Activated T-helper 2 cell treated with anti-CD3 and anti-CD28 coated beads, Interferon-gamma antibody, Interleukin-2, Interleukin-4, amounts not matched to agents 10 μg/mL and 5 μg/mL and 100 μg/mL, durations not matched to agents 14 hours and 24 hours and 36 hours (primary cell): ENCODE measurements around the gene UNK. TPM values are rescaled to one million over a fixed set of nuclear protein-coding genes. Genes with fewer than 3 reads are reported as not detected.
"Not testable (repeated sequence)": the region's sequence is repeated elsewhere in the genome, so short reads cannot be mapped to it uniquely, and the experiment has no call there.

ENCODE experiments used
- DNase-seq: peaks from one replicate; pipeline ENCODE4 v3.0.0; 2021; ENCODE audit warnings: low spot score
- H3K27ac Mint-ChIP-seq: one replicate; pipeline ENCODE4 v1.8.0; 2021; ENCODE audit warnings: mixed read lengths
- H3K27me3 Mint-ChIP-seq: one replicate; pipeline ENCODE4 v1.8.0; 2021; ENCODE audit warnings: low read depth, mixed read lengths
- H3K36me3 Mint-ChIP-seq: one replicate; pipeline ENCODE4 v1.8.0; 2021; ENCODE audit warnings: low read depth, mixed read lengths
- H3K4me1 Mint-ChIP-seq: one replicate; pipeline ENCODE4 v1.8.0; 2021; ENCODE audit warnings: low read depth, mixed read lengths
- H3K4me3 Mint-ChIP-seq: one replicate; pipeline ENCODE4 v1.8.0; 2021; ENCODE audit warnings: low read depth, mild to moderate bottlenecking, moderate library complexity, mixed read lengths
- H3K9me3 Mint-ChIP-seq: one replicate; pipeline ENCODE4 v1.8.0; 2021; ENCODE audit warnings: mixed read lengths
- intact Hi-C: fragments of 100-400 bp; cut with micrococcal nuclease; formaldehyde crosslinking; loops from one replicate; pipeline ENCODE4 v1.15.1; 2023
- total RNA-seq: library from RNA; stranded (reverse); gene quantifications from 2 replicates; pipeline ENCODE4 v1.2.3, GENCODE V29; 2022

Gene UNK
- total RNA-seq, 1 donor from 2014 or later: 26.8 TPM

- Mint-ChIP-seq H3K36me3 (peaks cover 29% of the 10 kb centered on the region), H3K4me1 (peaks cover 20% of the 10 kb centered on the region)
- DNase-seq, H3K9me3 Mint-ChIP-seq, H3K27ac Mint-ChIP-seq, H3K27me3 Mint-ChIP-seq, H3K4me3 Mint-ChIP-seq, intact Hi-C loops: not testable (repeated sequence)
Measured at GRCh38 chr17:75851693-75851991, 67.0 kb downstream of the UNK start.

- Mint-ChIP-seq H3K4me1 (peaks cover 21% of the 10 kb centered on the region), H3K27ac (no peak overlapping the region), H3K4me3 (peak overlapping the region; percentile 47), H3K9me3 (no peaks in the 10 kb centered on the region), H3K27me3 (no peaks in the 10 kb centered on the region), H3K36me3 (peaks cover 18% of the 10 kb centered on the region)
- no peak for DNase-seq
- intact Hi-C loops: no loop called here
Measured at GRCh38 chr17:75853433-75853832, 68.8 kb downstream of the UNK start.

GRCh38 chr17:75854101-75854748 is 69.6 kb downstream of the UNK start:
- Mint-ChIP-seq H3K4me3 (no peak overlapping the region), H3K36me3 (peaks cover 17% of the 10 kb centered on the region), H3K27ac (no peak overlapping the region), H3K4me1 (peaks cover 26% of the 10 kb centered on the region), H3K9me3 (no peaks in the 10 kb centered on the region), H3K27me3 (no peaks in the 10 kb centered on the region)
- intact Hi-C loops: loop anchor here (2.0 kb wide), 2 partner anchors 27 to 51 kb away; partner anchors contain the start of gene MRPL38
- DNase-seq: no peak

- Mint-ChIP-seq H3K4me3 (no peak overlapping the region), H3K27ac (no peak overlapping the region), H3K9me3 (no peaks in the 10 kb centered on the region), H3K27me3 (no peaks in the 10 kb centered on the region), H3K36me3 (peaks cover 10% of the 10 kb centered on the region), H3K4me1 (peaks cover 26% of the 10 kb centered on the region)
- intact Hi-C loops: loop anchor here (1.0 to 2.0 kb wide), 6 partner anchors 9 to 76 kb away; partner anchors contain the start of genes MRPL38, UNC13D and UNK
- DNase-seq: no peak
Measured at GRCh38 chr17:75854881-75855309, 70.3 kb downstream of the UNK start.

GRCh38 chr17:75855310-75856061 is 70.9 kb downstream of the UNK start, which contains the start of gene WBP2:
Gene WBP2, minus strand, starts transcription at chr17:75855335. Its CDS starts 38 bp downstream, at chr17:75855297.
- peak within 1 kb of the TSS; percentile 84 for H3K27ac Mint-ChIP-seq
- intact Hi-C loops: loop anchor here (1.0 to 2.0 kb wide), 6 partner anchors 9 to 76 kb away; partner anchors contain the start of genes MRPL38, UNC13D and UNK
- H3K4me1 Mint-ChIP-seq: peaks cover 26% of the 10 kb centered on the region
- peaks cover 10% of the 10 kb centered on the region for H3K36me3 Mint-ChIP-seq
- no peaks in the 10 kb centered on the region for H3K27me3 Mint-ChIP-seq
- H3K4me3 Mint-ChIP-seq: no peak within 1 kb of the TSS
- DNase-seq: peak; percentile 98
- H3K9me3 Mint-ChIP-seq: no peaks in the 10 kb centered on the region

- H3K36me3 Mint-ChIP-seq: peaks cover 6% of the 10 kb centered on the region
- H3K4me1 Mint-ChIP-seq: peaks cover 26% of the 10 kb centered on the region
- no peak overlapping the region for H3K4me3 Mint-ChIP-seq
- peak overlapping the region; percentile 84 for H3K27ac Mint-ChIP-seq
- H3K27me3 Mint-ChIP-seq: no peaks in the 10 kb centered on the region
- intact Hi-C loops: no loop called here
- H3K9me3 Mint-ChIP-seq: no peaks in the 10 kb centered on the region
- DNase-seq: no peak
Measured at GRCh38 chr17:75856062-75856756, 71.6 kb downstream of the UNK start.

GRCh38 chr17:75859358-75859757 is 74.8 kb downstream of the UNK start:
- H3K4me3 Mint-ChIP-seq, H3K27me3 Mint-ChIP-seq, H3K9me3 Mint-ChIP-seq, DNase-seq, H3K36me3 Mint-ChIP-seq: not testable (repeated sequence)
- intact Hi-C loops: loop anchor here (2.0 kb wide), 1 partner anchor 13 kb away; no protein-coding TSS in a partner anchor
- Mint-ChIP-seq H3K4me1 (peaks cover 23% of the 10 kb centered on the region), H3K27ac (peak overlapping the region; percentile 38)

- H3K27ac Mint-ChIP-seq: peak overlapping the region; percentile 51
- intact Hi-C loops: no loop called here
- H3K9me3 Mint-ChIP-seq: no peaks in the 10 kb centered on the region
- no peak overlapping the region for H3K4me3 Mint-ChIP-seq
- no peaks in the 10 kb centered on the region for H3K36me3 Mint-ChIP-seq
- H3K4me1 Mint-ChIP-seq: peaks cover 29% of the 10 kb centered on the region
- no peak for DNase-seq
- H3K27me3 Mint-ChIP-seq: no peaks in the 10 kb centered on the region
Measured at GRCh38 chr17:75861927-75862317, 77.3 kb downstream of the UNK start.

- H3K36me3 Mint-ChIP-seq: no peaks in the 10 kb centered on the region
- H3K4me1 Mint-ChIP-seq: peaks cover 22% of the 10 kb centered on the region
- no peaks in the 10 kb centered on the region for H3K9me3 Mint-ChIP-seq
- intact Hi-C loops: loop anchor here (1.0 kb wide), 1 partner anchor 9 kb away; the partner anchor contains the start of gene WBP2
- DNase-seq: peak; percentile 59
- no peaks in the 10 kb centered on the region for H3K27me3 Mint-ChIP-seq
- no peak overlapping the region for H3K4me3 Mint-ChIP-seq
- H3K27ac Mint-ChIP-seq: peak overlapping the region; percentile 82
Measured at GRCh38 chr17:75864448-75864871, 79.9 kb downstream of the UNK start.

GRCh38 chr17:75864887-75865286 is 80.3 kb downstream of the UNK start:
- Mint-ChIP-seq H3K4me3 (peak overlapping the region; percentile 37), H3K4me1 (peaks cover 22% of the 10 kb centered on the region), H3K27ac (peak overlapping the region; percentile 82)
- not testable (repeated sequence) for H3K36me3 Mint-ChIP-seq, H3K9me3 Mint-ChIP-seq, H3K27me3 Mint-ChIP-seq, DNase-seq
- intact Hi-C loops: loop anchor here (1.0 kb wide), 1 partner anchor 10 kb away; the partner anchor contains the start of gene WBP2

- H3K9me3 Mint-ChIP-seq, H3K4me3 Mint-ChIP-seq, H3K27me3 Mint-ChIP-seq, DNase-seq, intact Hi-C loops, H3K36me3 Mint-ChIP-seq: not testable (repeated sequence)
- Mint-ChIP-seq H3K27ac (peak overlapping the region; percentile 52), H3K4me1 (peaks cover 22% of the 10 kb centered on the region)
Measured at GRCh38 chr17:75865404-75866188, 81.0 kb downstream of the UNK start.

GRCh38 chr17:75868730-75869281 is 84.2 kb downstream of the UNK start:
- intact Hi-C loops, H3K36me3 Mint-ChIP-seq, DNase-seq, H3K4me3 Mint-ChIP-seq, H3K27ac Mint-ChIP-seq, H3K27me3 Mint-ChIP-seq, H3K9me3 Mint-ChIP-seq: not testable (repeated sequence)
- peaks cover 33% of the 10 kb centered on the region for H3K4me1 Mint-ChIP-seq
